Measurements from ENCODE around the gene PSMB2.

PSMB2 gene

DNA sequence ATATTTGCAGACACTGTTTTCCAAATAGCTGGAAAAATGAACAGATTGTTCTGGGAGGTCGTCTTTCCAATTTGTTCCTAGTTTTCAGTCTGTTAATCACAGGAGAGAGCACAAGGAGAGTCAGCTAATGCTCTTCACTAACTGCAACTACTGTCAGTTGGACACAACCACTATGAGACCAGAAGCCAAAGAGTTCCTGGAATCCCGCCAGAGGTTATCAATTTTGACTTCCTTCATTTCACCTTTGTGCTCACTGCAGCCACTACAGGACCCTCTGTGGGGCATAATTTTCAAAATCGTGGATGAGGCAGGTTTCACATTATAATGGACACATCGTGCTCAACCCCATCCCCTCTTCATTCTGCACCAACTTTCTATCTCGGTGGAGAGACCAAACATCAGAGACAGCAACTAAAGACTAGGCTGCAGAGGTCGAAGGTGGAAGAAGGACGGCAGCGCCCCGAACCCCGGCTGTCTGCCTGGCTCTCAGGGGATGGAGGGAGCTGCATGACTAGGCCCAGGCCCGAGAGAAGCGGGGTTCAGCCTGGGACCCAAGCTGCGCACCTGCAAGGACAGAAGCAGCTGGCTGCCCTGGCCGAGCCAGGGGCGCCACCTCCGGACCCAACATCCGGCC, 84.7 kb downstream of the PSMB2 start:
- peak; percentile 4 for DNase-seq (ENCODE audit: low spot score)

DNA sequence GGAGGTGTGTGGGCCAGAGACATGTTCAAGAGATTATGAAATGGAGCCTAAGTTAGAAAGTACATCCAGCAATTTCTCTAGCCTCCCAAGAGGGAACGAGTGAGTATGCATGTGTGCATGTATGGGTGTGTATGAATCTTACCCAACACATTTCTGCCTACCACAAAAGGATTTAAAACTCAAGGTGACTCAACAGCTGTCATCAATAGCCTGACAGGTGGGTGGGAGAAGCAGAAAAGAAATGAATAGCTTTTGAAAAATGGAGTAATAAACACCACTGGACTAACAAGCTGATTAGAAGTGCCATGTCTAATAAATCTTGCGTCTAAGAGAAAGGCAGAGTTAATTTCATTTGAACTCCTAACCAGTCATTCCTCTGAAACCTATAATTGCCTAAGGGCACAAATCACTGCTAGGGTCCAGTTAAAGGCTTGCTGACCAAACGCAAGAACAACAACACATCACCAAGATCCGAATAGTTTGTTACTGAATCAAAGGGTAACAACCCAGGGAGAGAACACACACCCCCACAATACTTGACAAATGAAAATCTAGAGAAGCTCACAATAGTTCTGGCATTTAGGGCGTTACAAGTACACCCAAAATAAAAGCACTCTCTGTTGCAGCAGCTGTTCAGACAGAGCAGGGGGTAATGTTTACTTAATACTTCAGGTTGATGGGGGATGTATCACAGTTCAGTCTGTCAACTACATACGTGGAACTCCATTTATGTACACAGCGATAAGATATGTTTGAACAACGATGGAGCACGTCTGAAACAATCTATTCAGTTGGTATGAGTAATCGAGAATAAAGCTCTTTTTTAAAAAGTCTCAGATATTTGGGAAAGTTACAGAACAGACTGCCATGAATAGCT, 85.5 kb downstream of the PSMB2 start:
- peak; percentile 42 for DNase-seq (ENCODE audit: low spot score)

DNA sequence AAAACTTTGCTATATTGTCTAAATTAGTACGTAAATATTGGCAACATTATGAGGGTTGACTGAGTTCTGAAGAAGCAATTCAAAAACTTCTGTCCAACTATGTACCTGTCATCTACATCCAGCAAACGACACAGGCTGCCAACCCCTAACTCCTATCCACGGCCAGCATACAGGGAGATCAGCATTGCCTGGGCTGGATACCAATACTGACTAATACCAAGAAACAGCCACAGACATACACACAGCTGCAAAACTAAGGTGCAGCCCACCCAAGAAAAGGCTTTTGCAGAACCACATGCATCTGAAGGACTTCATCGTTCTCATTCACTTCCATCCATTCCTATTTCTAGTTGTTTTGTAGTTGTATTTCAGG, 86.1 kb downstream of the PSMB2 start:
- peak; percentile 19 for DNase-seq (ENCODE audit: low spot score)

DNA sequence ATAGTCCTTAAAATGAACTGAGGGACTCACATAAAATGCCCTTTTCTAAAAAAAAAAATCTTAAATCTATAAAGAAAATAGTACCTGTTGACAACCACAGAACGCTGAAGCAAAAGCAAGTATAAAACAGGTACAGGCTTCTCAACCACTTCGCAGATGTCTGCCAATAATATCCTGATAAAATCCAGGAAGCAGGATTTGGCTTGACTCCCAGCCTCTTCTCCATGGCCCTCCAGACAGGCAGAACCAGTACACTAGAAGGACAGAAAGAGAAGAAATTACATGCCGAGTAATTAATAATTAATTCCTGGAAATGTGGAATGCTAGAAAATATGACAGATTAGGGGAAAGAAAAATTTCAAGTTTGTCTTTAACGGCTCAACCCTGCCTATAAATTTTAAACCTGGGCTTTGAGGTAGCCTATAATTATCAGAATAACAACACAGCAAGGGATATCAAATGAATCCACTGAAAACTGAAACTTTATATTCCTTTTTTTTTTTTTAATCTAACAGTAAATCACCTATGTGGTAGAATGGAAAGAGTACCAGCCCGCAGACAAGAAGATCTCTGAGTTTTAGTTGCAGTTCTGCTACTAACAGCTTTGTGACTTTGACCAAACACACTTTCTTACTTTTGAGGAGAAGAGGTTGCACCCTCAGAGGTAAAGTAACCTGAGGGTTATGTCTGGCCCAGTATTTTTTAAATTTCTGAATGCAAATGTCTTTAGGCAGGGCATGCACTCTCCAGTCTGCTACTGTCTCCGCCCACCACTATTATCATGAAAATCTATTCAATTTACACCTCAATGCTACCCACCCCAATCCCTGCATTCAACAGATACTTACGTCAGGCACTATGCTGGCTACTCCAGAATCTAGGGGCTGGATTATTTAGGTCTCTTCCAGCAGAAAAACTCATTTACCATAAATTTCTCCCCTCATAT, 86.8 kb downstream of the PSMB2 start:
- no peak for DNase-seq (ENCODE audit: low spot score)

DNA sequence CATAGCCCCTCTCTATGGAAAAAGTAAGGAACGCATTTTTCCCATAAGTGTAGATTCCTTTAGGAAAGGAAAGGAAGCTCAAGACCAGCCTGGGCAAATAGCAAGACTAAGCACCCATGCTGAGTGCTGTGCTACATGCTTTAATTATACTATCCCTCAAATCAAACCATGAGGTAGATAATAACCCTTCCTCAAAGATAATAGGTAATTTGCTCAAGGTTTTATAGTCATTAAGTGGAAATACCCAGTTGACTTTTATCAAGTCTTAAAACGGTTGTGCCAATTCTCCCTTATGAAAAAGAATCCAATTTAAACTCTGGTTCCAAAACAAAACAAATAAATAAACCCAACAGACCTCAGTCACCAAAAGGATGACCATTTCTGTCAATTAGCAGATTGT, 87.5 kb downstream of the PSMB2 start:
- DNase-seq (ENCODE audit: low spot score) = no peak

Measured in AG08396 (cell line).